ENCODE results near the gene PSMA5.

PSMA5 gene

GRCh38 chr1:109389638-109390341 is 36.5 kb downstream of the PSMA5 start:
- H3K27ac ChIP-seq = no peak overlapping the region

GRCh38 chr1:109388884-109389637 is 37.2 kb downstream of the PSMA5 start:
- no peak overlapping the region for H3K27ac ChIP-seq
- no peak for TF ChIP-seq ZFX (IDR thresholded peaks at IDR 0.05; ENCODE audit: borderline replicate concordance)
- no peak for TF ChIP-seq CTCF (IDR thresholded peaks at IDR 0.05)

More at GRCh38 chr1:109389638-109390341, 36.5 kb downstream of the PSMA5 start:
- TF ChIP-seq CTCF (IDR thresholded peaks at IDR 0.05) (no peak), ZFX (IDR thresholded peaks at IDR 0.05; ENCODE audit: borderline replicate concordance) (no peak)

- TF ChIP-seq ZFX (IDR thresholded peaks at IDR 0.05; ENCODE audit: borderline replicate concordance) (no peak), CTCF (IDR thresholded peaks at IDR 0.05) (no peak)
- no peak overlapping the region for H3K27ac ChIP-seq
Observed at GRCh38 chr1:109388208-109388711, 38.0 kb downstream of the PSMA5 start.

GRCh38 chr1:109386054-109386717 is 40.1 kb downstream of the PSMA5 start:
- H3K27ac ChIP-seq = no peak overlapping the region
- TF ChIP-seq ZFX (IDR thresholded peaks at IDR 0.05; ENCODE audit: borderline replicate concordance) (no peak), CTCF (IDR thresholded peaks at IDR 0.05) (no peak)

- no peak overlapping the region for H3K27ac ChIP-seq
- no peak for TF ChIP-seq ZFX (IDR thresholded peaks at IDR 0.05; ENCODE audit: borderline replicate concordance)
- no peak for TF ChIP-seq CTCF (IDR thresholded peaks at IDR 0.05)
Observed at GRCh38 chr1:109385417-109385816, 40.8 kb downstream of the PSMA5 start.

GRCh38 chr1:109383854-109384253 is 42.4 kb downstream of the PSMA5 start:
- H3K27ac ChIP-seq = no peak overlapping the region
- TF ChIP-seq CTCF (IDR thresholded peaks at IDR 0.05) (no peak), ZFX (IDR thresholded peaks at IDR 0.05; ENCODE audit: borderline replicate concordance) (no peak)

All from 22Rv1 (cell line).